K562 (cell line): Measurements from ENCODE around the gene TMEM217. TPM values are rescaled to one million over a fixed set of nuclear protein-coding genes. Genes with fewer than 3 reads are reported as not detected.
A peak's percentile ranks its signal among the peaks of the same experiment; 100 is the strongest.

Source experiments
- ATF1 ChIP-seq, 2 experiments: fragments of 450-650 bp in 1 of 2; IDR thresholded peaks; 2 replicates each; pipeline ENCODE4 v1.6.1; 2016; ENCODE audit warnings: missing compliant biosample characterization in 1 of 2, missing genetic modification characterization in 1 of 2
- BRD9 ChIP-seq: fragments of 450-650 bp; IDR thresholded peaks from 2 replicates; pipeline ENCODE4 v1.6.1; 2018; ENCODE audit warnings: low read depth; ENCODE audit not compliant: partially characterized antibody
- CTBP1 ChIP-seq: fragments of 450-650 bp; IDR thresholded peaks from 2 replicates; pipeline ENCODE4 v1.6.1; 2016; ENCODE audit warnings: borderline replicate concordance
- GATAD2A ChIP-seq: fragments of 450-650 bp; IDR thresholded peaks from 2 replicates; pipeline ENCODE4 v1.6.1; 2017
- HDAC1 ChIP-seq, 2 experiments: fragments of 450-650 bp; IDR thresholded peaks; 2 replicates each; pipeline ENCODE4 v1.6.1; 2016 to 2017; ENCODE audit warnings: inconsistent platforms in 1 of 2, mild to moderate bottlenecking in 1 of 2, moderate library complexity in 1 of 2
- HES1 ChIP-seq: fragments of 450-650 bp; IDR thresholded peaks from 2 replicates; pipeline ENCODE4 v1.6.1; 2016; ENCODE audit warnings: low read depth, mild to moderate bottlenecking, moderate library complexity
- MAZ ChIP-seq, 2 experiments: fragments of 450-650 bp in 1 of 2; sonication (generic) in 1 of 2; formaldehyde crosslinking; IDR thresholded peaks in 1 of 2; conservative IDR thresholded peaks in 1 of 2; 2 replicates each; pipeline versions ENCODE4 v1.4.0 to v1.5.0; 2020; ENCODE audit warnings: mild to moderate bottlenecking in 1 of 2, missing genetic modification reagents in 1 of 2
- MTA3 ChIP-seq: fragments of 450-650 bp; formaldehyde crosslinking; IDR thresholded peaks from 2 replicates; pipeline ENCODE4 v1.6.1; 2017; ENCODE audit warnings: mild to moderate bottlenecking, borderline replicate concordance
- NCOA6 ChIP-seq: fragments of 450-650 bp; IDR thresholded peaks from 2 replicates; pipeline ENCODE4 v1.6.1; 2017; ENCODE audit warnings: mild to moderate bottlenecking
- NFIC ChIP-seq: fragments of 450-650 bp; IDR thresholded peaks from 2 replicates; pipeline ENCODE4 v1.6.1; 2017; ENCODE audit warnings: mild to moderate bottlenecking, inconsistent platforms
- POLR2B ChIP-seq: fragments of 450-650 bp; IDR thresholded peaks from 2 replicates; pipeline ENCODE4 v1.6.1; 2018; ENCODE audit warnings: low read depth; ENCODE audit not compliant: partially characterized antibody
- SMARCA5 ChIP-seq: fragments of 450-650 bp; IDR thresholded peaks from 2 replicates; pipeline ENCODE4 v1.6.1; 2016
- SMARCE1 ChIP-seq: fragments of 450-650 bp; IDR thresholded peaks from 2 replicates; pipeline ENCODE4 v1.7.1; 2016; ENCODE audit warnings: mild to moderate bottlenecking
- SPI1 ChIP-seq: IDR thresholded peaks from 2 replicates; pipeline ENCODE4 v1.6.1; 2011; ENCODE audit warnings: low read depth, low read length, control low read depth, borderline replicate concordance
- SUPT5H ChIP-seq: fragments of 450-650 bp; IDR thresholded peaks from 2 replicates; pipeline ENCODE4 v1.6.1; 2016
- ZNF24 ChIP-seq: fragments of 450-650 bp; IDR thresholded peaks from 2 replicates; pipeline ENCODE4 v1.6.1; 2016
- ZNF324 ChIP-seq: fragments of 250-450 bp; sonication (Bioruptor Pico); IDR thresholded peaks from 2 replicates; pipeline ENCODE4 v1.4.0; 2020; ENCODE audit warnings: mild to moderate bottlenecking
- ZNF436 ChIP-seq: fragments of 250-450, 450-650 bp; sonication (Bioruptor Pico); formaldehyde crosslinking; IDR thresholded peaks from 2 replicates; pipeline ENCODE4 v1.7.0; 2020; ENCODE audit warnings: mild to moderate bottlenecking
- ZNF518B ChIP-seq: fragments of 250-450 bp; sonication (Bioruptor Pico); IDR thresholded peaks from 2 replicates; pipeline ENCODE4 v1.5.0; 2021; ENCODE audit warnings: mild to moderate bottlenecking, moderate library complexity
- ZNF778 ChIP-seq: fragments of 450-650 bp; formaldehyde crosslinking; IDR thresholded peaks from 2 replicates; pipeline ENCODE4 v1.4.0; 2020; ENCODE audit warnings: mild to moderate bottlenecking, moderate library complexity
- polyA plus RNA-seq, 8 experiments: library from polyadenylated mRNA; depleted of rRNA in 4 of 8; stranded (reverse) in 5 of 8; unstranded in 3 of 8; fragments of >200 nt; fragmentation: Nextera tagmentation in 2 of 8; fragmentation: Illumina TruSeq in 1 of 8; extraction: Ambion mirVana in 2 of 8; extraction: Trizol in 1 of 8; gene quantifications; 2 replicates each; pipeline versions ENCODE4 v1.2.1 to v1.2.3, GENCODE V29; 2011 to 2014; ENCODE audit warnings: inconsistent platforms in 1 of 8, missing spikeins in 1 of 8
- total RNA-seq, 7 experiments: library from RNA; depleted of rRNA in 6 of 7; stranded (reverse); fragments of >200 nt in 6 of 7; fragmentation: Illumina TruSeq in 2 of 7; extraction: Trizol in 2 of 7; gene quantifications; 2 replicates each; pipeline versions ENCODE4 v1.2.1 to v1.2.3, GENCODE V29; 2011 to 2021; ENCODE audit warnings: low replicate concordance in 1 of 7

Gene TMEM217
- total and polyA plus RNA-seq, 9 of the 15 experiments (the other 6 are each of a cell fraction or from before 2014, with no cell fraction given), result 1.3 to 8.0 (median 1.9) TPM

GRCh38 chr6:37173493-37174195 is 84.3 kb downstream of the TMEM217 start (continued):
- TF ChIP-seq ZNF518B (CRISPR knock-in tag) (peak; percentile 74; the same call in 1 of the 2 replicates), HDAC1 (IDR thresholded peaks at IDR 0.05) (peak; percentile 52 to 69; a peak in 2 of 4 replicates), CTBP1 (peak; percentile 93), SPI1 (peak; percentile 53; the same call in 1 of the 2 replicates), ZNF24 (peak; percentile 58; the same call in 1 of the 2 replicates), BRD9 (peak; percentile 34), ZNF436 (CRISPR knock-in tag) (peak; percentile 32; the same call in 1 of the 2 replicates), HES1 (no peak), POLR2B (peak; percentile 58), ATF1 (CRISPR knock-in tag; IDR thresholded peaks at IDR 0.05) (no peak), ATF1 (tag; IDR thresholded peaks at IDR 0.05) (0 out of 2 replicates have a peak, but pooled peaks have one; percentile 31), NFIC (peak; percentile 80), NCOA6 (no peak), SUPT5H (peak; percentile 54), ZNF324 (CRISPR knock-in tag) (peak; percentile 5; the same call in 1 of the 2 replicates), MTA3 (peak; percentile 20; the same call in 1 of the 2 replicates), SMARCE1 (0 out of 2 replicates have a peak, but pooled peaks have one; percentile 44), SMARCA5 (no peak), GATAD2A (no peak), MAZ (CRISPR knock-in tag; conservative IDR thresholded peaks at IDR 0.05 in 1 of 2, IDR thresholded peaks at IDR 0.05 in 1 of 2) (peak in 1 of 2 experiments; percentile 59; a peak in 1 of 4 replicates), ZNF778 (CRISPR knock-in tag) (no peak)
